HEK293 (cell line): ENCODE measurements around the gene CD302.

ENCODE experiments used
- CTCF ChIA-PET: fragments of 350-600 bp; formaldehyde crosslinking; extraction: SDS; loops from one replicate; lab custom pipeline; 2021; ENCODE audit warnings: antibody characterized with exemption; lab: Yijun Ruan, JAX
- POLR2A ChIA-PET: fragments of 300-600 bp; formaldehyde crosslinking; extraction: SDS; loops from one replicate; lab custom pipeline; 2020; ENCODE audit warnings: antibody characterized with exemption, inconsistent platforms; lab: Yijun Ruan, JAX
- H3K27ac ChIP-seq: fragments of 200-500 bp; sonication (Bioruptor generic); 2 replicates; pipeline ENCODE4 v1.5.1; 2014; ENCODE audit warnings: low read depth, low read length, control low read depth, inconsistent platforms; ENCODE audit errors: extremely low read depth
- H3K36me3 ChIP-seq, 2 experiments: fragments of 200-500 bp in 1 of 2; sonication (Bioruptor generic) in 1 of 2; 1 replicate in 1 of 2; 2 replicates in 1 of 2; pipeline ENCODE4 v1.5.1; 2014 to 2017; ENCODE audit warnings: inconsistent platforms in 2 of 2, low read length in 2 of 2; ENCODE audit not compliant: control insufficient read depth in 2 of 2, insufficient read depth in 1 of 2
- H3K4me1 ChIP-seq: fragments of 200-500 bp; sonication (Bioruptor generic); 2 replicates; pipeline ENCODE4 v1.5.1; 2014; ENCODE audit warnings: mild to moderate bottlenecking, low read length, inconsistent platforms; ENCODE audit not compliant: control insufficient read depth, insufficient read depth
- H3K4me3 ChIP-seq: 2 replicates; pipeline ENCODE4 v1.5.1; 2011; ENCODE audit warnings: low read depth, mild to moderate bottlenecking, control low read depth, low read length, moderate library complexity
- H3K9me3 ChIP-seq: fragments of 200-500 bp; sonication (Bioruptor generic); 2 replicates; pipeline ENCODE4 v1.5.1; 2014; ENCODE audit warnings: low read depth, low read length, inconsistent platforms; ENCODE audit not compliant: control insufficient read depth, insufficient read depth
- FEZF1 ChIP-seq: fragments of 450-650 bp; formaldehyde crosslinking; IDR thresholded peaks from 2 replicates; pipeline ENCODE4 v1.5.1; 2016; ENCODE audit warnings: missing biosample characterization, missing genetic modification characterization
- GLI2 ChIP-seq: fragments of 450-650 bp; formaldehyde crosslinking; IDR thresholded peaks from 2 replicates; pipeline ENCODE4; 2017; ENCODE audit warnings: missing biosample characterization, missing genetic modification characterization, low read depth, borderline replicate concordance
- GLIS1 ChIP-seq: fragments of 450-650 bp; formaldehyde crosslinking; IDR thresholded peaks from 2 replicates; pipeline ENCODE4 v1.5.1; 2016; ENCODE audit warnings: missing biosample characterization, missing genetic modification characterization
- HOXA7 ChIP-seq: sonication (generic); formaldehyde crosslinking; IDR thresholded peaks from 2 replicates; pipeline ENCODE4 v1.8.1; 2022; ENCODE audit warnings: missing genetic modification reagents, borderline replicate concordance
- IKZF3 ChIP-seq: fragments of 450-650 bp; IDR thresholded peaks from 2 replicates; pipeline ENCODE4 v1.5.0; 2018; ENCODE audit warnings: missing biosample characterization, mild to moderate bottlenecking, missing genetic modification characterization, moderate library complexity
- PBX3 ChIP-seq: sonication (generic); formaldehyde crosslinking; IDR thresholded peaks from 2 replicates; pipeline ENCODE4 v1.8.1; 2022; ENCODE audit warnings: mild to moderate bottlenecking, moderate library complexity, missing genetic modification reagents
- TCF7L2 ChIP-seq: IDR thresholded peaks from 2 replicates; pipeline ENCODE4 v1.6.1; 2011; ENCODE audit warnings: low read depth, mild to moderate bottlenecking, inconsistent platforms, low read length, moderate library complexity, borderline replicate concordance
- ZBTB1 ChIP-seq: fragments of 450-650 bp; formaldehyde crosslinking; IDR thresholded peaks from 2 replicates; pipeline ENCODE4 v1.5.1; 2016; ENCODE audit warnings: missing biosample characterization, missing genetic modification characterization
- ZBTB11 ChIP-seq: fragments of 450-650 bp; formaldehyde crosslinking; conservative IDR thresholded peaks from 2 replicates; pipeline ENCODE4 v1.5.1; 2016; ENCODE audit warnings: low read depth, missing biosample characterization, missing genetic modification characterization
- ZBTB44 ChIP-seq: fragments of 450-650 bp; IDR thresholded peaks from 2 replicates; pipeline ENCODE4 v1.5.1; 2018; ENCODE audit warnings: missing biosample characterization, mild to moderate bottlenecking, missing genetic modification characterization
- ZFP69B ChIP-seq: fragments of 450-650 bp; formaldehyde crosslinking; IDR thresholded peaks from 2 replicates; pipeline ENCODE4 v1.5.1; 2016; ENCODE audit warnings: missing biosample characterization, missing genetic modification characterization
- ZNF114 ChIP-seq: fragments of 450-650 bp; formaldehyde crosslinking; IDR thresholded peaks from 2 replicates; pipeline ENCODE4 v1.5.0; 2017; ENCODE audit warnings: missing biosample characterization, missing genetic modification characterization
- ZNF391 ChIP-seq: fragments of 450-650 bp; formaldehyde crosslinking; IDR thresholded peaks from 2 replicates; pipeline ENCODE4 v1.5.1; 2016; ENCODE audit warnings: low read depth, missing biosample characterization, missing genetic modification characterization, borderline replicate concordance
- ZNF585B ChIP-seq: fragments of 450-650 bp; formaldehyde crosslinking; IDR thresholded peaks from 2 replicates; pipeline ENCODE4 v1.5.1; 2016; ENCODE audit warnings: missing biosample characterization, missing genetic modification characterization
- ZNF645 ChIP-seq: fragments of 450-650 bp; formaldehyde crosslinking; IDR thresholded peaks from 2 replicates; pipeline ENCODE4; 2016; ENCODE audit warnings: missing biosample characterization, missing genetic modification characterization
- ZNF777 ChIP-seq: fragments of 450-650 bp; formaldehyde crosslinking; IDR thresholded peaks from 2 replicates; pipeline ENCODE4 v1.5.1; 2017; ENCODE audit warnings: missing biosample characterization, missing genetic modification characterization, borderline replicate concordance

CD302 gene

GRCh38 chr2:159725713-159726112 lies 72.3 kb downstream of the CD302 start:
- ChIA-PET CTCF (no interaction called here), POLR2A (no interaction called here)
- peaks cover 31 to 76% of the 10 kb centered on the region in 2 experiments for H3K36me3 ChIP-seq

More at GRCh38 chr2:159725713-159726112, 72.3 kb downstream of the CD302 start:
- Histone ChIP-seq H3K9me3 (no peaks in the 10 kb centered on the region), H3K4me3 (no peak overlapping the region), H3K4me1 (no peaks in the 10 kb centered on the region; the same call in 1 of the 2 replicates), H3K27ac (no peak overlapping the region)
- no peak for TF ChIP-seq ZNF645 (tag by site-specific recombination)
- TF ChIP-seq IKZF3 (tag by site-specific recombination): no peak
- no peak for TF ChIP-seq ZNF391
- no peak for TF ChIP-seq GLIS1 (tag by site-specific recombination)
- TF ChIP-seq ZBTB1 (tag by site-specific recombination): no peak
- no peak for TF ChIP-seq ZNF777 (tag by site-specific recombination)
- TF ChIP-seq ZBTB44 (tag by site-specific recombination): no peak
- TF ChIP-seq TCF7L2: no peak
- no peak for TF ChIP-seq GLI2
- TF ChIP-seq ZFP69B (tag by site-specific recombination): no peak
- no peak for TF ChIP-seq ZNF585B (tag by site-specific recombination)
- TF ChIP-seq HOXA7 (CRISPR knock-in tag): no peak
- no peak for TF ChIP-seq ZNF114 (tag by site-specific recombination)
- TF ChIP-seq PBX3 (CRISPR knock-in tag): no peak
- TF ChIP-seq ZBTB11 (tag by site-specific recombination): no peak
- TF ChIP-seq FEZF1 (tag by site-specific recombination): no peak
